ENCODE results near the gene CAND2. TPM values are rescaled to one million over a fixed set of nuclear protein-coding genes. Genes with fewer than 3 reads are reported as not detected.
A peak's percentile ranks its signal among the peaks of the same experiment; 100 is the strongest.

CAND2 gene
- total RNA-seq, 4 donors from 2014 or later = 9.7 to 18.0 (median 12.4) TPM

GRCh38 chr3:12793701-12794100 is 2.8 kb upstream of the CAND2 start:
- Histone ChIP-seq H3K9me3 (no peaks in the 10 kb centered on the region), H3K27ac (no peak overlapping the region), H3K4me1 (peaks cover 5 to 16% of the 10 kb centered on the region in 2 donors), H3K4me3 (replicated peaks in 1 of 3) (no peak overlapping the region), H3K27me3 (no peaks in the 10 kb centered on the region), H3K36me3 (no peaks in the 10 kb centered on the region)
- DNase-seq = no peak
- 74 to 87% methylated on average over 5 of the region's 5 CpGs for WGBS, 2 donors
- TF ChIP-seq POLR2A (IDR thresholded peaks at IDR 0.05) = no peak
- TF ChIP-seq, protein P1, sequence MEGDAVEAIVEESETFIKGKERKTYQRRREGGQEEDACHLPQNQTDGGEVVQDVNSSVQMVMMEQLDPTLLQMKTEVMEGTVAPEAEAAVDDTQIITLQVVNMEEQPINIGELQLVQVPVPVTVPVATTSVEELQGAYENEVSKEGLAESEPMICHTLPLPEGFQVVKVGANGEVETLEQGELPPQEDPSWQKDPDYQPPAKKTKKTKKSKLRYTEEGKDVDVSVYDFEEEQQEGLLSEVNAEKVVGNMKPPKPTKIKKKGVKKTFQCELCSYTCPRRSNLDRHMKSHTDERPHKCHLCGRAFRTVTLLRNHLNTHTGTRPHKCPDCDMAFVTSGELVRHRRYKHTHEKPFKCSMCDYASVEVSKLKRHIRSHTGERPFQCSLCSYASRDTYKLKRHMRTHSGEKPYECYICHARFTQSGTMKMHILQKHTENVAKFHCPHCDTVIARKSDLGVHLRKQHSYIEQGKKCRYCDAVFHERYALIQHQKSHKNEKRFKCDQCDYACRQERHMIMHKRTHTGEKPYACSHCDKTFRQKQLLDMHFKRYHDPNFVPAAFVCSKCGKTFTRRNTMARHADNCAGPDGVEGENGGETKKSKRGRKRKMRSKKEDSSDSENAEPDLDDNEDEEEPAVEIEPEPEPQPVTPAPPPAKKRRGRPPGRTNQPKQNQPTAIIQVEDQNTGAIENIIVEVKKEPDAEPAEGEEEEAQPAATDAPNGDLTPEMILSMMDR (IDR thresholded peaks at IDR 0.05) = no peak
- intact Hi-C loops (cut with DNase I) = no loop called here

DNA sequence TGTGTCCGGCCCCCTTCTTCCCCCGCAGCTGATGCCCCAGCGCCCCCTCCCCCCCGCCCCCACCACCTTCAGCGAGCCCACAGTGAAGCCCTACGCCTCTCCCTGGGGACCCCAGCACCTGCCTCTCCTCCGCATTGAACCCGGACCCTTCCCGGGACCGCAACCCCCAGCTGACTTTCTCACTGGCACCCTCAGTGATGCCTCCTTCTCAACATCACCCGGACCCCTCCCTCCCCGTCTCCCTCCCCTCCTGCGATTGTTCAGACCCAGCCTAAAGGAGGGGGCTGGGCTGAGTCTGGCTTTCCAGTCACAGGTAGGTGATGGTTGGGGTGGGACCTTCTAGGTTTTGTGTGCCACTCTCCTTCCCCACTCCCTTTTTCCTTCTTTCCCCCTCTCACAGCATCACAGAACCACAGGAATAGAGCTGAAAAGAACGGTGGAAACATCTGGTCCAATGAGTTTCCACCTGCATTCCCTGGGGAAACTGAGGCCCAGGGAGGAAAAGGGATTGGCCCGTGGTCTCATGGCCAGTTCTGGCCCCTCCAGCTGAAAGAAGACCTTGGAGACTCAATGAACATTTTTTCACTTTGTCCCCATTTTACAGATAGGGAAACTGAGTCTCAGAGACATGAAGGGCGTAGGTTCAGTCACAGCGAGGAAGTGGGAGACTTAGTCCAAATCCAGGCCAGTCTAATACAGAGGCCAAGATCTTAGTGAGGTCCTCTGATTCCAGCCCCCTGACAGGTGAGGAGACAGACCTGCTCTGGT is 828 bp downstream of the CAND2 start:
- peak; percentile 14 to 16 for DNase-seq
- peaks cover 5 to 16% of the 10 kb centered on the region in 2 donors for H3K4me1 ChIP-seq
- no peaks in the 10 kb centered on the region for H3K36me3 ChIP-seq
- H3K9me3 ChIP-seq = no peaks in the 10 kb centered on the region
- intact Hi-C loops (cut with DNase I) = no loop called here
- WGBS, 2 donors = 41 to 48% methylated on average over 14 to 17 of the region's 17 CpGs
- TF ChIP-seq, protein P1 (IDR thresholded peaks at IDR 0.05) = no peak
- no peak for TF ChIP-seq POLR2A (IDR thresholded peaks at IDR 0.05)
- peak overlapping the region in 1 of 3 donors; percentile 46 for H3K4me3 ChIP-seq (replicated peaks in 1 of 3)
- H3K27me3 ChIP-seq = no peaks in the 10 kb centered on the region
- H3K27ac ChIP-seq = peak overlapping the region in 2 of 3 donors; percentile 76 to 93

- intact Hi-C loops (cut with DNase I) = no loop called here
- Histone ChIP-seq H3K27me3 (no peaks in the 10 kb centered on the region), H3K4me1 (peaks cover 5 to 16% of the 10 kb centered on the region in 2 donors), H3K9me3 (no peaks in the 10 kb centered on the region), H3K27ac (peak overlapping the region in 2 of 3 donors; percentile 36 to 62), H3K4me3 (replicated peaks in 1 of 3) (no peak overlapping the region), H3K36me3 (no peaks in the 10 kb centered on the region)
- TF ChIP-seq POLR2A (IDR thresholded peaks at IDR 0.05) = no peak
- TF ChIP-seq, protein P1 (IDR thresholded peaks at IDR 0.05) = no peak
- 80 to 86% methylated on average over 8 of the region's 8 CpGs for WGBS, 2 donors
- DNase-seq = no peak
These were observed 1.5 kb downstream of the CAND2 start for GRCh38 chr3:12797892-12798558.

DNA sequence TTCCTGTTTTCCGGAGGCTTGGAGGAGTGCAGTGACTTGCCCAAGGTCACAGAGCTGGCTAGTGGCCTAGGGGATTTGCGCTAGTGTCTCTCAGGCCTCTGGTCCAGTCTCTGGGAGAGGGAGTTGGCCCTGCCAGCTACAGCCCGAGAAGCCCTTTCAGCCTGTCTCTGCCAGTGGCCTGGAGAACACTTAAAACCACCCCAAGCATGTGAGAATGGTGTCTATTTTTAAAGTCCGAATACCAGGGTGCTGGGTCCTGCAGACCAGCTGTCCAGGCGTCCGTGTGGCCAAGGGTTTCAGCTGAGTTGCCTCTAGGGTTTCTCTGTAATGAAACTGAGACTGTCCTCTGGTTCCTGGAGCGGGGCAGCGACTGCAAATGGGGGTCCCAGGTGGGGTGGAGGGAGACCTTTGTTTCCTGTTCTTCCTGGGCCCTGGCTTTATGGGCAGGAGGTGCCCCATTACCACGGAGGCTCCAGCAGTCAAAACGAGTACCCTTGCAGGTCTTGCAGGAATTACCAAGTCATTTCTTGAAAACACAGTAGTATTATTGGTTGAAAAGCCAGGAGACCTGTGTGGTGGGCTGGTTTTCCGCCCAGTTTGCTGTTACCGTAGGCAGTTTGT is 2.2 kb downstream of the CAND2 start:
- DNase-seq = peak; percentile 56 to 73

More for the DNA sequence above, 2.2 kb downstream of the CAND2 start:
- peak in 1 of 2 donors; percentile 15 for TF ChIP-seq POLR2A (IDR thresholded peaks at IDR 0.05)
- TF ChIP-seq, protein P1 (IDR thresholded peaks at IDR 0.05) = no peak
- Histone ChIP-seq H3K27ac (peak overlapping the region in 2 of 3 donors; percentile 36 to 62), H3K36me3 (peaks cover 0 to 3% of the 10 kb centered on the region in 2 donors), H3K4me1 (peaks cover 5 to 16% of the 10 kb centered on the region in 2 donors), H3K9me3 (no peaks in the 10 kb centered on the region), H3K4me3 (replicated peaks in 1 of 3) (no peak overlapping the region), H3K27me3 (no peaks in the 10 kb centered on the region)
- intact Hi-C loops (cut with DNase I) = no loop called here
- 60 to 66% methylated on average over 10 to 12 of the region's 12 CpGs for WGBS, 2 donors

Data from thyroid gland (tissue), 4 donors.